GM20431 (cell line): Measurements from ENCODE around the gene RAD18.

Experiments used
- in situ Hi-C: fragments of 300-500 bp; cut with MseI, MboI; formaldehyde crosslinking; loops from one replicate; pipeline ENCODE4 v1.15.0; 2020; ENCODE audit warnings: low sequenced_read_pairs; ENCODE audit not compliant: unreplicated experiment

The RAD18 gene

GRCh38 chr3:8963137-8963853 is at the start of gene RAD18:
Gene RAD18, minus strand, starts transcription at chr3:8963472. Its CDS starts 87 bp downstream, at chr3:8963385.
- in situ Hi-C loops = no loop called here

GRCh38 chr3:9012521-9012920 is 49.2 kb upstream of the RAD18 start:
- in situ Hi-C loops = no loop called here

DNA sequence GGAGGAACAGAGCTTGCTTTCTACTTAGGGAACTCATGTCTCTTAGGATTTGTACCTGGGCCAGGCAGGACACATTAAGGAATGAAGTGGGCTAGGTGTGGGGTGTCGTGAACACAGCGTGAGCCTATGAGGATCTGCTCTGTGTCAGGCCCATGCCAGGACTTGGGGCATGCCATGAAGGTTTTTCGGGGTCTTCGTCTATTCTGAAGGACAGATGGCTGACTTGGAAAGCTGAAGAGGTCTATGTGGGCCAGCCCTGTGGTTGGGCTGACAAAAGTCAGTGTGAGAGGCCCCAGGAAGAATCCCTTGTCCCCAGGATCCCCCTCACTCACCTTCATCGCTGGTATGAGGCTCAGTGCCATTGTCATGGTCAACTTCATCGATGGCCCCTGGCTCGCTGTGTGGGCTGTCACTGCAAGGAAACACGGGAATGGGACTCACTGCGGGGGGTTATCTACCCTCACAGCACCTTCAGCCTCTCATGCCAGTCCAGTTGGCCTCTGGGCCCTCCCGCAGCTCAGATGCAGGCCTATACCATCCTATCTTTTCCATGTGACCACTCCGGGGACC is 46.8 kb upstream of the RAD18 start:
- in situ Hi-C loops = no loop called here

- in situ Hi-C loops = no loop called here
Observed at GRCh38 chr3:9008550-9009255, 45.4 kb upstream of the RAD18 start.

GRCh38 chr3:9007928-9008327 is 44.7 kb upstream of the RAD18 start:
- in situ Hi-C loops = no loop called here

DNA sequence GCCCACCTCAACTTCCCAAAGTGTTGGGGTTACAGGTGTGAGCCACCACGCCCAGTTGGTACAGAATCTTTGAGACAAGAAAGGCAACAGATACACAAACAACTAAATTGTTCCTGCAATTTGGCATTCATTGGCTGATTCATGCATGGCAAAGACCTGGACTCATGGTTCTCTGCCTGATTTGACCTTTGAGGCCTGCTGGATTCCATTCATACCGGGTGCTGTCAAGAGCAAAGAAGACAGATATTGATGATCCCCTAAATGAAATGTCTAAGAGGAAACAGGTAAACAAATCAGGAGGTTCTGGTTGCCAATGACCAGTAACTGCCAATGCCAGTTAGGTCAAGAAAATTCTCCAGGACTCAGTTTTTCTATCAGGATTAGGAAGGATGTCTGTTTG is 43.9 kb upstream of the RAD18 start:
- in situ Hi-C loops = no loop called here

- in situ Hi-C loops = no loop called here
Observed at GRCh38 chr3:9000041-9000440, 36.8 kb upstream of the RAD18 start.

GRCh38 chr3:8997151-8997550 is 33.9 kb upstream of the RAD18 start:
- in situ Hi-C loops = no loop called here

DNA sequence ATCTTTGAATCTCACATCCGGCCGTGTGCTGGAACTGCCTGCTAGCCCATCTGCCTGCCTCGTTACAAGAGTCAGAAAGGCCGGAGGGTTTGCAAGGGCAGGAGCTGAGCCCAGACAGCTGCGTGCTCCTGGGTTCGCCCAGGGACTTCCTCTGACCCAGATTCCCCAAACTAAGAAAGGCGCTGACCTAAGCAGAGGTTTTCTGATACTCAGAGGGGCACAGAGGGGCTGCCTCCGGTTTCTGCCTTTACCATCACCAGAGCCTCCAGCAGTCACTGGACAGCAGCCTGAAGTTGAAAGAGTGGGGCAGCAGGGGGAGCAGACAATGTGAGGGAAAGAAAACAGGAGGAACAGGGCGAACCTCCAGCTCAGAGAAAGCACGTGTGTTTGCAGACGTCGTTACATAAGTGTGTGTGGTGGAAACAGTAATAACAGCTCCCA is 33.4 kb upstream of the RAD18 start:
- in situ Hi-C loops = no loop called here

DNA sequence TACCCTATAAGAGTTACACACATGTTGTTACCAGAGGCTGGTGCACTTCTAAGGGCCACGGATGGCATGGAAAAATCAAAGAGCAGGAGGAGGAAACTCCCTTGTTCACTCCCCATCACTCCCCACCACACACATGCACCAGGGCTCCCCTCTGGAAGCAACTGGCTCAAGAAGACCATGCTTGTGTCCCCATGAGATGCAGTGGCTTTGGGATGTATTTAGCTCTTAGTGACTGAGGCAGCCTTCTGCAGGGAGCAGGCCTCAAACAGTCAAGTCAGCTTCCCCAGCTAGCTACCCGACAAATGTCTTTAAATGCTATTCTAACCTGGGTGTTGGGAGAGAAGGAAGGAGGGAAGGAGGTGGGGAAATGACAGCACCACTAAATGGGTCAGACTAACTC is 32.9 kb upstream of the RAD18 start:
- in situ Hi-C loops = no loop called here

GRCh38 chr3:8994226-8994625 is 31.0 kb upstream of the RAD18 start:
- in situ Hi-C loops = no loop called here

DNA sequence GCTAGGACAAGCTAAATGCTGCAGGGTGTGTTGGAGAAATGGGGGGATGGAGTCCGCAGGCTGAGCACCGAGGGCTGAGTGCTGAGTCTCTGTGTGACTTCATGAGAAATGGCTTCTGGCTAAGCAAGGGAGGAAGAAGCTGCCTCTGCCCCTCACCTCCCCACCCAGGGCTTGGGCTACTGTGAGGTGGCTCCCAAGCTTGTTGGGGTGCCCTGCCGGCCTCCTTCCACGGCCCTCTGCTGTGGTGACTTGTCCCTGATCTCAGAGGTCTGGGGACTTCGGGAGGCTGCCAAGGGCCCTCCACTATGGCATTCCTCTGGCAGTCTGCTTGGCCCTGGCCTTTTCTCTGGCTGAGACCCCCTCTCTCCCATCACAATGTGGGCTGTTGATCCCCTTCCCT is 30.1 kb upstream of the RAD18 start:
- in situ Hi-C loops = no loop called here

DNA sequence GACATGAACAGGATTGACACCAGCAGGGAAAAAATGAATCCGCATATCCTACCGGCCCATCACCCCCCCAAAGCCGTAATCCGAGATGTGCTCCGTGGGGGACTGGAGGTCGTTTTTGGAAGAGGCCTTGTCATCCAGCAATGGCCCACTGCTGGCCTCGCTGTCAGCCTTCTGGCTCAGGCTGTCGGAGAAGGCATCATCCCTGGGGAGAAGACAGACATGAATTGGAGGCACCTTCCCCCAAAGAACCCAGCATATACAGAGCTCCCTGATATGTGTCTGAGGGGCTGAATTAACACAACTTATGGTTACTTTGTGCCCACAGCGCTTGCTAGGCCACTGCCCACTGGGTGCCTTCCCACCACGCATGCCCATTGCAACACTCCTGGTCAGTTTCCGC is 29.6 kb upstream of the RAD18 start:
- in situ Hi-C loops = no loop called here

GRCh38 chr3:8992199-8992598 is 28.9 kb upstream of the RAD18 start:
- in situ Hi-C loops = no loop called here

- in situ Hi-C loops = no loop called here
Observed at GRCh38 chr3:8990266-8991215, 27.3 kb upstream of the RAD18 start.

DNA sequence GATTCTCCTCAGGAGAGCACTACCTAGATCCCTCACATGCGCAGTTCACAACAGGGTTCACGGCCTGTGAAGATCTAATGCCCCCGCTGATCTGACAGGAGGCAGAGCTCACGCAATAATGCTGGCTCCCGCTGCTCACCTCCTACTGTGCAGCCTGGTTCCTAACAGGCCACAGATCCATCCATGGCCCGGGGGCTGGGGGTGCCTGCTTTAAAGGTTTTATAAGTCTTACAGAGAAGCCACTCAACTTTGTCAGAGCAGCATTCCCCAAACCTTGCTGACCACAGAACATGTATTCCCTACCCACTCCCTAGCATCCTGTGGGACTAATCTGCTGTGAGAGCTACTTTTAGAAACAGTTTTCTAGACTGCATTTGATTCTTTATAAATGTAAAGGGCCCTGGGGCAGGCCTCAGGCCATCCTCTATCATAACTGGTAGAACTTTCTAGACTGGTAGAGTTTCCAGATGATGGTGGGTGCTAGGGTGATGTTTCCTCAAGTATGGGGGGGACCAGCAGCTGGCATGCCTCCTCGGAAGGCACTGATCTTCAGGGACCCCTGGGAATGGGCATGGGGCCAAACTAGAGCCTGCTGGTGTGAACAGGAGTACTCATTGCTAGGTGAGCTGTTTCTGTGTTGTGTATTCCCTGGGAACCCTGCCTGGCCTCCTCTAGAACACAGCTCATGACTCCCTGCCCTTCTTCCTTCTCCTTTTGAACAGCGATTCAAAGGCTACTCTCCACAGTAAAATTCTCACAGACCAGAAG is 25.7 kb upstream of the RAD18 start:
- in situ Hi-C loops = no loop called here

- in situ Hi-C loops = no loop called here
Observed at GRCh38 chr3:8988384-8988655, 25.0 kb upstream of the RAD18 start.

DNA sequence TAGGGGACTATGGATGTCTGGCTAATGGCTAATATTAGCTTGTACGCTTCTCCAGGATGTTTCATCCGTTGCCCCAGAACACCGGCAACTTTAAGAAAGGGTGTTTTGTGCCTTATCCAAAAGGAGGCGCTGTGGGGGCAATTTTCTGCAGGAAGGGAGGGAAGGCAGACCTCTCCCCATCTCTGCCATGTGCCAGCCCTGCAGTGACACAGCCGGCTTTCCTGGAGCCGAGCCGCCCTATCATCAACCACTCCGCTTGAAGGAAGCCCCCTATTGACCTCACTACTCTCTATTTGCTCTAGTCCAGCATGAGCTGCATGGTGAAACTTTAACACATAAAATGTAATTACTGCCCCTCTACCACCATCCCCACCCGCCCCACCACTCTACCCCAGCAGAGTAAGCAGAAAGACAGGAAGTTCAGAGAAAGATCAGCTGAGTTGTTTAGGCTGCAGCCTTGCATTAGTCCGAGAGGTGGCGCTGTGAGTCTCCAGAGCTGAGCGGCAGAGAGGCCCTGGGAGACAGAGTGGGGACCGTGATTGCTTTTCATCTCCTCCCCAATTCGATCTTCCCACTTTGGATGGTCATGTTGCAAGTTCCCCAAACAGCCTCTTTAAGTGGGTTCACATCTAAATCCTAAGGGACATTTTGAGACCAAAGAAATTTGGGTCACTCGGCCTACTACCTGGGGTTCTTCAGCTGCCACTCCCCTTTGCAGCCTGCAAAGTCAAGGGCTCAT is 24.5 kb upstream of the RAD18 start:
- in situ Hi-C loops = no loop called here

DNA sequence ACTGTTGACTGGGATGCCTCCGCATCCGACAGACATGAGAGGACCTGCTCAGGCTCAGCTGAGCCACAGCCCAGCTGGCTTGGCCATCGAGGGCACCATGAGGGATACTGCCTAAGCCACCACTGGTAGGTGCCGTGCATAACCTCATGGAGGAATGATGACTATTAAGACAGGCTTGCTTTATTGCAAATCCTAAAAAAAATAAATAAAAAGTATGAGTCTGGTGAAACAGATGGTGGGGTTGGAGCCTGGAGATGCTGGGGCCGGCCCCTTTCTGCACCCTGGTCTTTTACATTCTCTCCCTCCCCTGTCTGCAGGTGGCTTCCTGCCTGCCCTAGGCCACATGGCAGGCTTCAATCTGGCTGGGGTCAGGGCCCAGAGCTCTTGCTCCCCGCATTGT is 24.0 kb upstream of the RAD18 start:
- in situ Hi-C loops = no loop called here
